ENCODE measurements around the gene CCDC85C. TPM values are rescaled to one million over a fixed set of nuclear protein-coding genes. Genes with fewer than 3 reads are reported as not detected.
A peak's percentile ranks its signal among the peaks of the same experiment; 100 is the strongest.

Gene CCDC85C
- total RNA-seq, 1 donor from 2014 or later: 7.3 TPM

GRCh38 chr14:99598774-99599173 lies 5.2 kb downstream of the CCDC85C start:
- DNase-seq (ENCODE audit: low spot score): no peak
- no peak overlapping the region for H3K27ac Mint-ChIP-seq
- H3K9me3 Mint-ChIP-seq: no peaks in the 10 kb centered on the region
- intact Hi-C loops (cut with micrococcal nuclease): no loop called here
- H3K27me3 Mint-ChIP-seq (ENCODE audit: low read depth): peaks cover 6% of the 10 kb centered on the region
- no peaks in the 10 kb centered on the region for H3K36me3 Mint-ChIP-seq (ENCODE audit: low read depth)
- H3K4me1 Mint-ChIP-seq (ENCODE audit: low read depth): peaks cover 24% of the 10 kb centered on the region
- no peak overlapping the region for H3K4me3 Mint-ChIP-seq (ENCODE audit: low read depth)

GRCh38 chr14:99597911-99598600 lies 6.0 kb downstream of the CCDC85C start:
- no peaks in the 10 kb centered on the region for H3K9me3 Mint-ChIP-seq
- H3K27ac Mint-ChIP-seq: no peak overlapping the region
- H3K4me3 Mint-ChIP-seq (ENCODE audit: low read depth): no peak overlapping the region
- peaks cover 24% of the 10 kb centered on the region for H3K4me1 Mint-ChIP-seq (ENCODE audit: low read depth)
- no peak for DNase-seq (ENCODE audit: low spot score)
- H3K27me3 Mint-ChIP-seq (ENCODE audit: low read depth): peaks cover 6% of the 10 kb centered on the region
- intact Hi-C loops (cut with micrococcal nuclease): no loop called here
- no peaks in the 10 kb centered on the region for H3K36me3 Mint-ChIP-seq (ENCODE audit: low read depth)

DNA sequence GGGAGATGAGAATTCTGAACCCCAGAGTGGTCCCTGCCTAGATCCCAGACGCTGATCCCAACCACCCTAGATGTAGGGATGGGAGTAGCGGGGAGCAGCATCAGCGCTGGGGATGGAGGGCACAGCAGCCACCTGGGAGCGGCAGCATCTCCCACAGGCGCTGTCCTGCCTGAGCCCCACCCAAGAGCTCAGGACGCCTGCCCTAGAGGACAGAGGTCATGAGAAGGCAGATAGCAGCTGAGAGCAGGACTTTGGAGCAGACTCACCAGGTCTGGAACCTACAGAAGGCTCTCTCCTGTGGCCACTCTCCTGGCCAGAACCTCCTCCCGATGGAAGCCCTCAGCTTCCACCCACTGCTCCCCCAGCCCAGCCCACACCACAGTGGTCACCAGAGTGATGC lies 7.2 kb downstream of the CCDC85C start:
- no peak overlapping the region for H3K27ac Mint-ChIP-seq
- H3K36me3 Mint-ChIP-seq (ENCODE audit: low read depth): no peaks in the 10 kb centered on the region
- H3K4me1 Mint-ChIP-seq (ENCODE audit: low read depth): peaks cover 16% of the 10 kb centered on the region
- no peaks in the 10 kb centered on the region for H3K27me3 Mint-ChIP-seq (ENCODE audit: low read depth)
- H3K9me3 Mint-ChIP-seq: no peaks in the 10 kb centered on the region
- no peak for DNase-seq (ENCODE audit: low spot score)
- no peak overlapping the region for H3K4me3 Mint-ChIP-seq (ENCODE audit: low read depth)
- intact Hi-C loops (cut with micrococcal nuclease): no loop called here

GRCh38 chr14:99596071-99596627 lies 7.9 kb downstream of the CCDC85C start:
- no peak for DNase-seq (ENCODE audit: low spot score)
- no peak overlapping the region for H3K4me3 Mint-ChIP-seq (ENCODE audit: low read depth)
- H3K36me3 Mint-ChIP-seq (ENCODE audit: low read depth): no peaks in the 10 kb centered on the region
- peaks cover 10% of the 10 kb centered on the region for H3K4me1 Mint-ChIP-seq (ENCODE audit: low read depth)
- intact Hi-C loops (cut with micrococcal nuclease): no loop called here
- no peaks in the 10 kb centered on the region for H3K9me3 Mint-ChIP-seq
- no peaks in the 10 kb centered on the region for H3K27me3 Mint-ChIP-seq (ENCODE audit: low read depth)
- H3K27ac Mint-ChIP-seq: no peak overlapping the region

- no peak for DNase-seq (ENCODE audit: low spot score)
- intact Hi-C loops (cut with micrococcal nuclease): no loop called here
- no peaks in the 10 kb centered on the region for H3K36me3 Mint-ChIP-seq (ENCODE audit: low read depth)
- H3K9me3 Mint-ChIP-seq: no peaks in the 10 kb centered on the region
- no peak overlapping the region for H3K27ac Mint-ChIP-seq
- no peaks in the 10 kb centered on the region for H3K27me3 Mint-ChIP-seq (ENCODE audit: low read depth)
- H3K4me1 Mint-ChIP-seq (ENCODE audit: low read depth): peaks cover 10% of the 10 kb centered on the region
- H3K4me3 Mint-ChIP-seq (ENCODE audit: low read depth): peak overlapping the region; percentile 20
Measured at GRCh38 chr14:99595524-99595923, 8.5 kb downstream of the CCDC85C start.

DNA sequence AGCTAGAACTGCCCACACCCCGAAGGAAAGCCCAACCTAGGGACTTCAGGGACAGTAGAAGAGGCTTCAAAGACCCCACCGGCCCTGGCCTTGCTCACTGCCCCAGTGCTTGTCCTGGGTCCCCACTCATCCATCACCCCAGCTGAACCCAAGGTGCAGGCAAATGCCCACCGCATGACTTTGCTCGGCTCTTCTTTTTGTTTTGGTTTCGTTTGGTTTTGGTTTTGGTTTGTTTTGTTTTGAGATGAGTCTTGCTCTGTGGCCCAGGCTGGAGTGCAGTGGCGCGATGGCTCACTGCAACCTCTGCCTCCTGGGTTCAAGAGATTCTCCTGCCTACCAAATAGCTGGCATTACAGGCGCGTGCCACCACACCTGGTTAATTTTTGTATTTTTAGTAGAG lies 9.0 kb downstream of the CCDC85C start:
- Mint-ChIP-seq H3K4me3 (ENCODE audit: low read depth) (no peak overlapping the region), H3K4me1 (ENCODE audit: low read depth) (peaks cover 10% of the 10 kb centered on the region), H3K36me3 (ENCODE audit: low read depth) (no peaks in the 10 kb centered on the region), H3K27ac (peak overlapping the region; percentile 43), H3K27me3 (ENCODE audit: low read depth) (no peaks in the 10 kb centered on the region), H3K9me3 (no peaks in the 10 kb centered on the region)
- intact Hi-C loops (cut with micrococcal nuclease): no loop called here
- peak; percentile 41 for DNase-seq (ENCODE audit: low spot score)

DNA sequence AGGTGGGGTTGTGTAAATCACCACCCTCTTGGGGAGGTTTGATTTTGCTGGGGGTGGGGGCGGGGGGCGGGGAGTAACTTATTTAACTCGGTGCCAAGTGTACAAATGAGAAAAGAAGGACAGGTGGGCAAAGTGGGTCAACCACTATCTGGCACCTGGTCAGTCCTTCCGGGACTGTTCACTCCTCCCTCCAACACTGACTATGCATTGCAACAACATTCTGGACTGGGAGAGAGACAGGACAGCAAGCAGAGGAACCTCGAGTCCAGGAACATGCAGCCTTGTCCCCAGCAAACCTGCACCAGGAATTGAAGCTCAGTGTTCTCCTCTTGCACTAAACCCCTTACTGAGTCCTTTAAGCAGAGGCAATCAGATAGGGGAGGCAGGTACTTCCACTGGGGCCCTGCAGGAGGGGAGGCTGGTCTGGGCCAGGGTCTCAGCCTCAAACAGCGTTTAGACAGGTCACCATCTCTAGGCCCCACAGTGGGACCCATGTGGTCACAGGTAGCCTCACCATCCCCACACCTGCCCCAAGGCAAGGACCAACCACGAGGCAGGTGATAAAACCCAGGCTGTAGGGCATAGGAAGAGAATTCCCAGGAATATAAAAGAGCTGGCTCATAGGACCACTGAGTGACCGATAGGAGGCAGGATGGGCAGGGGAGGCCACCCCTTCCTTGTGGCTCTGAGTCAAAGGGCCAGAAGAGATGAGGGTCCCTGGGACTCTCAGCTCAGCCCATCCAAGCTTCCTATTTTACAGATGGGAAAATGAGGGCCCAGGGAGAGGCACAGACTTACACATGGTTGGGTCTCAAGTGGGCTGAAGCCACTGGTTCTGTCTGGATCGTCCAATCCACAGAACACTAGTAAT lies 9.8 kb downstream of the CCDC85C start:
- no peak overlapping the region for H3K4me3 Mint-ChIP-seq (ENCODE audit: low read depth)
- intact Hi-C loops (cut with micrococcal nuclease): no loop called here
- H3K27me3 Mint-ChIP-seq (ENCODE audit: low read depth): no peaks in the 10 kb centered on the region
- no peak for DNase-seq (ENCODE audit: low spot score)
- H3K4me1 Mint-ChIP-seq (ENCODE audit: low read depth): peaks cover 10% of the 10 kb centered on the region
- no peak overlapping the region for H3K27ac Mint-ChIP-seq
- H3K36me3 Mint-ChIP-seq (ENCODE audit: low read depth): no peaks in the 10 kb centered on the region
- no peaks in the 10 kb centered on the region for H3K9me3 Mint-ChIP-seq

GRCh38 chr14:99592933-99593753 lies 10.9 kb downstream of the CCDC85C start:
- intact Hi-C loops (cut with micrococcal nuclease): no loop called here
- Mint-ChIP-seq H3K36me3 (ENCODE audit: low read depth) (no peaks in the 10 kb centered on the region), H3K4me3 (ENCODE audit: low read depth) (no peak overlapping the region), H3K27me3 (ENCODE audit: low read depth) (no peaks in the 10 kb centered on the region), H3K4me1 (ENCODE audit: low read depth) (peaks cover 14% of the 10 kb centered on the region), H3K27ac (no peak overlapping the region), H3K9me3 (no peaks in the 10 kb centered on the region)
- no peak for DNase-seq (ENCODE audit: low spot score)

DNA sequence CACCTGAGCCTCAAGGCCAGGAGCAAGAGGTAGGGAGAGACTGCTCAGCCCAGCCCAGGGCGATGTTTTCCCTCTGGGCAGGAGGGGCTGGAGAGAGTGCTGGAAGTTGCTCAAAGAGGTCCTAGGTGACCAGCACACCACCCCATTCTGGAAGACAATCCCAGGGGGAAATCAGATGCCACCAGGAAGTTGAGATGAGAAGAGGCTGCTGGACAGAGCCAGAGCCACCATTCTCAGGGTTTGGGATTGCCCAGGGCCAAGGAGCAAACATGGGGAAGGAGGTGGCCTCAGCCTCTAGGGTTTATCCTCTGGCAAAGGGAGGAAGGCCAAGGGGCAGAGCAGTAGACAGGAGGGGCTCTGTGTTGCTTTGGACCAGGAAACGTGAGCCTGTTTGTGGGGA lies 11.6 kb downstream of the CCDC85C start:
- DNase-seq (ENCODE audit: low spot score): no peak
- no peak overlapping the region for H3K27ac Mint-ChIP-seq
- H3K4me1 Mint-ChIP-seq (ENCODE audit: low read depth): peaks cover 14% of the 10 kb centered on the region
- intact Hi-C loops (cut with micrococcal nuclease): no loop called here
- no peaks in the 10 kb centered on the region for H3K9me3 Mint-ChIP-seq
- no peak overlapping the region for H3K4me3 Mint-ChIP-seq (ENCODE audit: low read depth)
- H3K27me3 Mint-ChIP-seq (ENCODE audit: low read depth): no peaks in the 10 kb centered on the region
- no peaks in the 10 kb centered on the region for H3K36me3 Mint-ChIP-seq (ENCODE audit: low read depth)

DNA sequence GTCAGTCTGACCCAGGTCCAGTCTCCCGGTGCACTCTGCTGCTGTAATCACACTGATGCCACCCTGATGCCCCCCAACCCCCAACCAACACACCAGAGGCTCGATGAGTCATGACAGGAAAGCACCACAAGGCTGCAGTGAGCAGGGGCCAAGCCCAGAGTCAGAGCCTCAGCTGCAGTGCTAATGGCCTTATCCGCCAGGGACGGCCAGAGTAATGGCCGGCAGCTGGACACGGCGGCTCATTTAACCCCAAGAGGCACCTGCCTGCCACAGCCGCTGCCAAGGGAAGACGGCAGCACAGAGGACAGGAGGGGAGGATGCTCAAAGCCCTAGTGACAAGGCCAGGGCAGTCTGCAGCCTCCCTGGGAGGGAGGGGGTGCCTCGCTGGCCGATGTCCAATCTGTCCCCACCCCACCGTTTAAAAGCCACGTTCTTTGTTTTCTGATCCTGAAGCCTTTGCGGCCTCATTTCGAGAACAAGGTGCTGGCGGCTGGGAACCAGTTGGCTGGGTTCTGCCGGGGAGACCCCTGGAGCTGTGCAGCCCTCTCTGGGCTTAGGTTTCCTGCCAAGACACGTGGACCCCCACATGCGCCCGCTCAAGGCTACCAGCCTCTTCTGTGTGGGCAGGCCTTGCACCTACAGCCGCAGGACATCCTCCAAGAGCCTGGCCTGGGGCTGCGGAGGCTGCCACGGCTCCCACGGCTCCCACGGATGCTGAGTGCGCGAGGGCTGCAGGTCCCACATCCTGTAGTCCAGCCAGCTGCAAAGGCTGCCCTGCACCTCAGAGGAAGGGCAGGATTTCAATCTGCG lies 13.1 kb downstream of the CCDC85C start:
- Mint-ChIP-seq H3K4me3 (ENCODE audit: low read depth) (no peak overlapping the region), H3K27ac (no peak overlapping the region), H3K27me3 (ENCODE audit: low read depth) (no peaks in the 10 kb centered on the region)

DNA sequence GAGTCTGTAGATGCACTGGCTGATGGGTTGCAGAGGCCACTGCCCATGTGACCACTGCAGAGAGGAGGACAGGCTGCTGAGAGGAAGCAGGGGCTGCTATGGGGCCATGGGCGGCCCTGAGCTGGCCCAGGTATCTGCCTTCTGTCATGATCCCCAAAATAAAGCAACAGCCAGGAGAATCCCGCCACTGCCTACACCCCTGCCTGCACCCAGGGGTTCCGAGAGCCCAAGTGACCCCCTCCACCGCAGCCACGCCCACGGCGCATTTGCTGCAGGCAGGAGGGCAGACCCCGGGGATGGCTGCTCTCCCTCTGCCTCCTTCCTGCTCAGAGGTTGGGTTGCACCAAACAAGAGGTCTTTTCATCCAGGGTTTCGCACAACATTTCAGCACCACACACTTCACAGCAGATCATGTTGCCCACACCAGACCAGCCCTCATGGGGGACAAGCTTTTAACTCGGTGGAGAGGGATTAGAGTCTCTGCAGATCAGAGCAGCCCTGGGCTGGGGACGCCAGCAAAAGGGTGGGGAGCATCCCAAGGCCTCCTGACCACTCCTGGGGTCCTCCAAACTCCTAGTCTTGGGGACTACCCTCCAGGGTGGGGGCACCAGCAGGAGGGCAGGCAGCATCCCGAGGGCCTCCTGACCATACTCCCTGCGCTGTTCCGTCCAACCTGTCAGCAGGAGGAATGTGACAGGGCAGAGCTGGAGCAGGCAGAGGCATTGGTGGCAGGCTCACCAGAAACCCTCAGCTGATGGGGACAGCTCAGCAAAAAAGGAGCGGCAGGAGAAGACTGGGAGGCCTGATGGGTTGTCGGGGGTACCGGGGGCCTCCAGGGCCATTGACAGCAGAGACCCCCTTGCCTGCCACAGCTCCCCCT lies 14.1 kb downstream of the CCDC85C start:
- Mint-ChIP-seq H3K4me1 (ENCODE audit: low read depth) (peaks cover 8% of the 10 kb centered on the region), H3K9me3 (no peaks in the 10 kb centered on the region), H3K4me3 (ENCODE audit: low read depth) (no peak overlapping the region), H3K27me3 (ENCODE audit: low read depth) (no peaks in the 10 kb centered on the region), H3K27ac (no peak overlapping the region), H3K36me3 (ENCODE audit: low read depth) (no peaks in the 10 kb centered on the region)
- no peak for DNase-seq (ENCODE audit: low spot score)
- intact Hi-C loops (cut with micrococcal nuclease): no loop called here

More for the DNA sequence above, 13.1 kb downstream of the CCDC85C start:
- intact Hi-C loops (cut with micrococcal nuclease): no loop called here
- no peaks in the 10 kb centered on the region for H3K9me3 Mint-ChIP-seq
- no peaks in the 10 kb centered on the region for H3K36me3 Mint-ChIP-seq (ENCODE audit: low read depth)
- H3K4me1 Mint-ChIP-seq (ENCODE audit: low read depth): peaks cover 14% of the 10 kb centered on the region
- DNase-seq (ENCODE audit: low spot score): no peak

Measured in activated T-helper 2 cell treated with anti-CD3 and anti-CD28 coated beads, Interferon-gamma antibody, Interleukin-2, Interleukin-4, amounts not matched to agents 10 μg/mL and 5 μg/mL and 100 μg/mL, durations not matched to agents 14 hours and 24 hours and 36 hours (primary cell).